WI38 (cell line): ENCODE results near the gene ZEB1.

Experiments used
- H3K4me3 ChIP-seq: 2 replicates; pipeline ENCODE4 v1.5.1; 2011; ENCODE audit warnings: low read depth, mild to moderate bottlenecking, control low read depth, low read length
- CTCF ChIP-seq: IDR thresholded peaks from 2 replicates; pipeline ENCODE4 v1.5.1; 2012; ENCODE audit warnings: low read depth, mild to moderate bottlenecking, control low read depth, low read length

The ZEB1 gene

GRCh38 chr10:31303212-31303611 lies 15.8 kb upstream of the ZEB1 start:
- TF ChIP-seq CTCF, result no peak
- no peak overlapping the region for H3K4me3 ChIP-seq

GRCh38 chr10:31304291-31304970 lies 14.6 kb upstream of the ZEB1 start:
- TF ChIP-seq CTCF, result no peak
- H3K4me3 ChIP-seq, result no peak overlapping the region

GRCh38 chr10:31313396-31313795 lies 5.6 kb upstream of the ZEB1 start:
- TF ChIP-seq CTCF, result no peak
- H3K4me3 ChIP-seq, result no peak overlapping the region

- TF ChIP-seq CTCF, result no peak
- no peak overlapping the region for H3K4me3 ChIP-seq
These were observed 4.5 kb upstream of the ZEB1 start for GRCh38 chr10:31314256-31315150.

GRCh38 chr10:31315453-31315852 lies 3.6 kb upstream of the ZEB1 start:
- TF ChIP-seq CTCF, result no peak

GRCh38 chr10:31317171-31317570 lies 1.8 kb upstream of the ZEB1 start:
- no peak for TF ChIP-seq CTCF
- no peak overlapping the region for H3K4me3 ChIP-seq

More at GRCh38 chr10:31315453-31315852, 3.6 kb upstream of the ZEB1 start:
- H3K4me3 ChIP-seq, result no peak overlapping the region

GRCh38 chr10:31317652-31318381 lies 1.2 kb upstream of the ZEB1 start:
- H3K4me3 ChIP-seq, result peak overlapping the region; percentile 87
- no peak for TF ChIP-seq CTCF
